IMR-90 (cell line): ENCODE measurements around the gene CPA3. TPM values are rescaled to one million over a fixed set of nuclear protein-coding genes. Genes with fewer than 3 reads are reported as not detected.

ENCODE experiments used
- ATAC-seq: fragments of 200-7000 bp; cut with Tn5 transposase; 2 replicates; pipeline ENCODE4 v1.9.1; 2020; ENCODE audit warnings: low read depth, mild to moderate bottlenecking, moderate library complexity
- BruUV-seq: library from RNA; stranded (reverse); fragments of 400-500 nt; replicated peaks from 2 replicates; lab custom pipeline; 2021; lab: Mats Ljungman, UMichigan
- CTCF ChIA-PET: fragments of 300-600 bp; formaldehyde crosslinking; extraction: SDS; loops from one replicate; lab custom pipeline; 2021; ENCODE audit warnings: antibody characterized with exemption; lab: Yijun Ruan, JAX
- POLR2A ChIA-PET: fragments of 300-600 bp; sonication (Branson Sonifier 250); formaldehyde crosslinking; loops from one replicate; lab custom pipeline; 2022; ENCODE audit warnings: antibody characterized with exemption; ENCODE audit not compliant: unreplicated experiment; lab: Charles Lee
- DNase-seq: peaks from one replicate; pipeline ENCODE4 v3.0.0; 2013
- H2AFZ ChIP-seq: replicated peaks from 2 replicates; pipeline ENCODE3; 2013; ENCODE audit warnings: low read length, mild to moderate bottlenecking; ENCODE audit not compliant: poor library complexity
- H2AK5ac ChIP-seq: 2 replicates; pipeline ENCODE4 v1.6.1; 2013; ENCODE audit warnings: low read depth, low read length, inconsistent platforms
- H2AK9ac ChIP-seq: replicated peaks from 2 replicates; pipeline ENCODE3; 2013; ENCODE audit warnings: mild to moderate bottlenecking, low read depth, low read length, moderate library complexity; ENCODE audit not compliant: poor library complexity
- H2BK120ac ChIP-seq: 2 replicates; pipeline ENCODE4 v1.6.1; 2013; ENCODE audit warnings: low read depth, low read length, inconsistent platforms
- H2BK15ac ChIP-seq: 3 replicates; pipeline ENCODE4 v1.6.1; 2013; ENCODE audit warnings: low read depth, low read length, inconsistent platforms
- H2BK20ac ChIP-seq: 2 replicates; pipeline ENCODE4 v1.6.1; 2013; ENCODE audit warnings: low read depth, mild to moderate bottlenecking, inconsistent platforms, low read length, moderate library complexity
- H2BK5ac ChIP-seq: 2 replicates; pipeline ENCODE4 v1.6.1; 2013; ENCODE audit warnings: mild to moderate bottlenecking, low read depth, low read length, inconsistent platforms; ENCODE audit not compliant: poor library complexity, severe bottlenecking
- H3K14ac ChIP-seq: replicated peaks from 2 replicates; pipeline ENCODE4 v1.6.1; 2013; ENCODE audit warnings: low read depth, low read length, inconsistent platforms
- H3K18ac ChIP-seq: 2 replicates; pipeline ENCODE4 v1.6.1; 2013; ENCODE audit warnings: low read depth, low read length, control low read depth
- H3K23ac ChIP-seq: 2 replicates; pipeline ENCODE4 v1.6.1; 2013; ENCODE audit warnings: low read depth, low read length, inconsistent platforms
- H3K27ac ChIP-seq: 2 replicates; pipeline ENCODE4 v1.5.1; 2013; ENCODE audit warnings: mild to moderate bottlenecking, control low read depth, low read length; ENCODE audit not compliant: insufficient read depth
- H3K27me3 ChIP-seq: 2 replicates; pipeline ENCODE4 v1.6.1; 2013; ENCODE audit warnings: low read length; ENCODE audit not compliant: control insufficient read depth, insufficient read depth
- H3K36me3 ChIP-seq: 2 replicates; pipeline ENCODE4 v1.6.1; 2013; ENCODE audit warnings: low read length, mixed read lengths; ENCODE audit not compliant: control insufficient read depth, insufficient read depth
- H3K4ac ChIP-seq: 2 replicates; pipeline ENCODE4 v1.6.1; 2013; ENCODE audit warnings: low read depth, low read length, inconsistent platforms
- H3K4me1 ChIP-seq: 2 replicates; pipeline ENCODE4 v1.6.1; 2013; ENCODE audit warnings: low read length, mixed read lengths; ENCODE audit not compliant: control insufficient read depth, insufficient read depth
- H3K4me2 ChIP-seq: 2 replicates; pipeline ENCODE4 v1.6.1; 2013; ENCODE audit warnings: low read depth, mild to moderate bottlenecking, control low read depth, low read length, moderate library complexity
- H3K4me3 ChIP-seq: 2 replicates; pipeline ENCODE4 v1.5.1; 2013; ENCODE audit warnings: low read depth, mild to moderate bottlenecking, control low read depth, low read length, moderate library complexity; ENCODE audit not compliant: insufficient read depth
- H3K56ac ChIP-seq: 2 replicates; pipeline ENCODE4 v1.6.1; 2013; ENCODE audit warnings: low read length, inconsistent platforms; ENCODE audit not compliant: insufficient read depth; ENCODE audit errors: extremely low read depth
- H3K79me1 ChIP-seq, 2 experiments: 2 replicates each; pipeline ENCODE4 v1.6.1; 2013; ENCODE audit warnings: low read length in 2 of 2, inconsistent platforms in 1 of 2, low read depth in 1 of 2
- H3K9ac ChIP-seq: 2 replicates; pipeline ENCODE4 v1.6.1; 2013; ENCODE audit warnings: low read depth, low read length, control low read depth
- H3K9me1 ChIP-seq: 2 replicates; pipeline ENCODE4 v1.6.1; 2013; ENCODE audit warnings: low read length, inconsistent platforms; ENCODE audit not compliant: insufficient read depth
- H3K9me3 ChIP-seq: 2 replicates; pipeline ENCODE4 v1.6.1; 2013; ENCODE audit warnings: low read length; ENCODE audit not compliant: control insufficient read depth, insufficient read depth
- H4K20me1 ChIP-seq: 2 replicates; pipeline ENCODE4 v1.6.1; 2013; ENCODE audit warnings: low read length, inconsistent platforms; ENCODE audit not compliant: insufficient read depth
- H4K5ac ChIP-seq: 2 replicates; pipeline ENCODE4 v1.6.1; 2013; ENCODE audit warnings: mild to moderate bottlenecking, low read depth, low read length, control low read depth
- H4K8ac ChIP-seq, 2 experiments: 2 replicates each; pipeline ENCODE4 v1.6.1; 2013; ENCODE audit warnings: low read depth in 2 of 2, low read length in 2 of 2, control low read depth in 1 of 2, inconsistent platforms in 1 of 2
- H4K91ac ChIP-seq: 2 replicates; pipeline ENCODE4 v1.6.1; 2013; ENCODE audit warnings: low read depth, low read length, inconsistent platforms; ENCODE audit not compliant: insufficient read depth
- BHLHE40 ChIP-seq: fragments of 150-350 bp; IDR thresholded peaks from 2 replicates; pipeline ENCODE4 v1.6.1; 2016; ENCODE audit warnings: mild to moderate bottlenecking, low read depth, low read length
- CEBPB ChIP-seq: IDR thresholded peaks from 2 replicates; pipeline ENCODE4 v1.6.1; 2012; ENCODE audit warnings: low read depth, low read length, improper control_type of control experiment
- CHD1 ChIP-seq: IDR thresholded peaks from 2 replicates; pipeline ENCODE4 v1.6.1; 2012; ENCODE audit warnings: low read depth, low read length, improper control_type of control experiment
- CTCF ChIP-seq: conservative IDR thresholded peaks from 2 replicates; pipeline ENCODE4 v1.5.1; 2012; ENCODE audit warnings: mild to moderate bottlenecking, low read depth, low read length, improper control_type of control experiment
- ELK1 ChIP-seq: fragments of 150-350 bp; IDR thresholded peaks from 2 replicates; pipeline ENCODE4 v1.6.1; 2016; ENCODE audit warnings: low read depth, mild to moderate bottlenecking, low read length, moderate library complexity, borderline replicate concordance
- FOS ChIP-seq: fragments of 150-350 bp; IDR thresholded peaks from 2 replicates; pipeline ENCODE4 v1.6.1; 2016; ENCODE audit warnings: low read depth, low read length
- MAFK ChIP-seq: IDR thresholded peaks from 2 replicates; pipeline ENCODE4 v1.6.1; 2012; ENCODE audit warnings: low read depth, low read length, improper control_type of control experiment
- MXI1 ChIP-seq: IDR thresholded peaks from 2 replicates; pipeline ENCODE4 v1.6.1; 2012; ENCODE audit warnings: low read depth, mild to moderate bottlenecking, low read length, moderate library complexity, borderline replicate concordance
- NFE2L2 ChIP-seq: fragments of 150-350 bp; IDR thresholded peaks from 2 replicates; pipeline ENCODE4 v1.6.1; 2016; ENCODE audit warnings: low read depth, mild to moderate bottlenecking, low read length
- POLR2A ChIP-seq: IDR thresholded peaks from 2 replicates; pipeline ENCODE4 v1.6.1; 2012; ENCODE audit warnings: mild to moderate bottlenecking, low read depth, low read length
- RAD21 ChIP-seq: IDR thresholded peaks from 2 replicates; pipeline ENCODE4 v1.6.1; 2012; ENCODE audit warnings: low read length, improper control_type of control experiment
- RCOR1 ChIP-seq: IDR thresholded peaks from 2 replicates; pipeline ENCODE4 v1.6.1; 2012; ENCODE audit warnings: mild to moderate bottlenecking, low read length, improper control_type of control experiment; ENCODE audit not compliant: insufficient replicate concordance
- RFX5 ChIP-seq: IDR thresholded peaks from 2 replicates; pipeline ENCODE4 v1.8.0; 2012; ENCODE audit warnings: low read depth, mild to moderate bottlenecking, low read length, moderate library complexity
- SMC3 ChIP-seq: fragments of 150-350 bp; IDR thresholded peaks from 2 replicates; pipeline ENCODE4 v1.6.1; 2016; ENCODE audit warnings: low read depth, mild to moderate bottlenecking, antibody characterized with exemption, low read length, moderate library complexity
- WGBS, 2 experiments: methylation state at CpG; one replicate each; pipeline versions ENCODE4 v1.1.5 to v1.1.7; 2013; ENCODE audit warnings: missing lambda C conversion rate in 2 of 2; ENCODE audit not compliant: insufficient read length in 1 of 2; ENCODE audit errors: extremely low coverage in 2 of 2; 5-methylcytosine and 5-hydroxymethylcytosine counted together
- dilution Hi-C: fragments of 300-500 bp; cut with HindIII; formaldehyde crosslinking; loops from one replicate; pipeline ENCODE4 v1.14.3; 2018; ENCODE audit warnings: low sequenced_read_pairs; ENCODE audit not compliant: unreplicated experiment
- in situ Hi-C: fragments of 300-500 bp; cut with MboI; formaldehyde crosslinking; loops from 3 replicates; pipeline ENCODE4 v1.14.3; 2019; ENCODE audit warnings: low sequenced_read_pairs, inconsistent platforms, mixed read lengths
- intact Hi-C: fragments of 100-400 bp; cut with micrococcal nuclease; formaldehyde crosslinking; loops from 2 replicates; pipeline ENCODE4 v1.10.0; 2022
- polyA plus RNA-seq, 3 experiments: library from polyadenylated mRNA; depleted of rRNA; stranded (reverse); fragments of >200 nt; gene quantifications; 2 replicates each; pipeline ENCODE4 v1.2.3, GENCODE V29; 2012; ENCODE audit warnings: low replicate concordance in 1 of 3
- total RNA-seq: library from RNA; depleted of rRNA; stranded (reverse); fragments of >200 nt; gene quantifications from 2 replicates; pipeline ENCODE4 v1.2.3, GENCODE V29; 2012
- TF ChIP-seq, protein P1 (sequence below): fragments of 150-350 bp; IDR thresholded peaks from 2 replicates; pipeline ENCODE4 v1.6.1; 2017; ENCODE audit warnings: mild to moderate bottlenecking, antibody characterized with exemption, low read length, low read depth

The CPA3 gene
- total and polyA plus RNA-seq, 2 of the 4 experiments (the other 2 are of a cell fraction), result 0.07 TPM; not detected in 1

DNA sequence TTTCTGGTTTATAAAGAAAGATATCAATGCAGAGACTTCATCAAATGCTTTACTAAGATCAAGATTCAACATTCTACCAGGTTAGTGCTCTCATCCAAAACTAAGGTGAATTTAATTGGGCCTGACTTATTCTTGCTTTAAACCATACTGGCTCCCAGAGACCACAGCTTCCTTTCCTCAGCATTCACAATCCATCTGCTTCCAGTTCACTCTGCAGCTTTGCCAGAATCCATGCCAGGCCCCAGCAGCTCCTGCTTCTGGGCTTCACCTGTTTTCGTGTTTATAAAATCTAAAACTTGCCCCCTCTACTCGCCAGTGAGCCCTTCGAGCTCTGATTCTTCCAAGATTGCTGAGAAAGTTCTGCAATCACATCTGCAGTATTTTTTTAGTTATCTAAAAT lies 35.2 kb upstream of the CPA3 start:
- Histone ChIP-seq H3K4ac (no peak overlapping the region), H3K4me2 (no peak overlapping the region), H3K4me3 (no peak overlapping the region), H3K9ac (no peak overlapping the region), H2AK5ac (no peak overlapping the region), H4K5ac (no peak overlapping the region), H4K91ac (no peak overlapping the region), H2BK15ac (no peak overlapping the region), H3K23ac (no peak overlapping the region), H3K9me3 (no peaks in the 10 kb centered on the region), H3K4me1 (no peaks in the 10 kb centered on the region), H2BK20ac (no peak overlapping the region), H3K27me3 (peaks cover 6% of the 10 kb centered on the region), H2BK120ac (no peak overlapping the region), H3K56ac (no peak overlapping the region), H2AK9ac (no peak overlapping the region), H3K79me1 (no peaks in the 10 kb centered on the region), H2BK5ac (no peak overlapping the region), H2AFZ (no peak overlapping the region), H3K14ac (no peak overlapping the region), H3K18ac (no peak overlapping the region), H3K9me1 (no peaks in the 10 kb centered on the region), H3K36me3 (no peaks in the 10 kb centered on the region), H4K20me1 (no peaks in the 10 kb centered on the region), H3K27ac (no peak overlapping the region), H4K8ac (no peak overlapping the region)
- ChIA-PET POLR2A (no interaction called here), CTCF (no interaction called here)
- TF ChIP-seq RCOR1 (no peak), SMC3 (no peak), CHD1 (no peak), POLR2A (no peak), RAD21 (no peak), RFX5 (no peak), CTCF (no peak), FOS (no peak), NFE2L2 (no peak), CEBPB (no peak), ELK1 (no peak), MAFK (no peak), MXI1 (no peak), BHLHE40 (no peak)
- TF ChIP-seq, protein P1, sequence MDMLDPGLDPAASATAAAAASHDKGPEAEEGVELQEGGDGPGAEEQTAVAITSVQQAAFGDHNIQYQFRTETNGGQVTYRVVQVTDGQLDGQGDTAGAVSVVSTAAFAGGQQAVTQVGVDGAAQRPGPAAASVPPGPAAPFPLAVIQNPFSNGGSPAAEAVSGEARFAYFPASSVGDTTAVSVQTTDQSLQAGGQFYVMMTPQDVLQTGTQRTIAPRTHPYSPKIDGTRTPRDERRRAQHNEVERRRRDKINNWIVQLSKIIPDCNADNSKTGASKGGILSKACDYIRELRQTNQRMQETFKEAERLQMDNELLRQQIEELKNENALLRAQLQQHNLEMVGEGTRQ, result no peak
- in situ Hi-C loops (no loop called here), dilution Hi-C loops (no loop called here), intact Hi-C loops (loop anchor here (10.0 kb wide), 1 partner anchor 435 kb away; no protein-coding TSS in a partner anchor)
- no CpG with 5 or more reads among the region's 3 CpGs for WGBS, 2 experiments
- no peak for DNase-seq
- no TSS peak for BruUV-seq
- no peak for ATAC-seq
